Activated T-cell treated with anti-CD3 and anti-CD28 coated beads for 24 hours (primary cell): Measurements from ENCODE around the gene HYOU1.
"Not testable (repeated sequence)": the region's sequence is repeated elsewhere in the genome, so short reads cannot be mapped to it uniquely, and the experiment has no call there.

Experiments
- DNase-seq: peaks from one replicate; pipeline ENCODE4 v3.0.0-alpha.2; 2020; ENCODE audit warnings: low read depth

Gene HYOU1

GRCh38 chr11:119041821-119042514 is 15.0 kb downstream of the HYOU1 start:
- DNase-seq, result no peak

GRCh38 chr11:119039471-119039870 is 17.5 kb downstream of the HYOU1 start:
- DNase-seq, result not testable (repeated sequence)

- DNase-seq, result no peak
These were observed 18.1 kb downstream of the HYOU1 start for GRCh38 chr11:119038884-119039283.

GRCh38 chr11:119034813-119035212 is 22.2 kb downstream of the HYOU1 start:
- no peak for DNase-seq

- DNase-seq, result not testable (repeated sequence)
These were observed 23.6 kb downstream of the HYOU1 start for GRCh38 chr11:119033421-119033820.

- no peak for DNase-seq
These were observed 25.1 kb downstream of the HYOU1 start for GRCh38 chr11:119031912-119032280.

- DNase-seq, result peak; percentile 99
These were observed 26.5 kb downstream of the HYOU1 start, which contains the start of gene SLC37A4 for GRCh38 chr11:119030329-119031047. Gene SLC37A4 (minus strand): TSS chr11:119030877.

GRCh38 chr11:119030029-119030328 is 27.0 kb downstream of the HYOU1 start:
- DNase-seq, result no peak

- peak; percentile 26 for DNase-seq
These were observed 27.5 kb downstream of the HYOU1 start for GRCh38 chr11:119029340-119030028.

- DNase-seq, result no peak
These were observed 28.0 kb downstream of the HYOU1 start for GRCh38 chr11:119029069-119029339.

- no peak for DNase-seq
These were observed 28.5 kb downstream of the HYOU1 start for GRCh38 chr11:119028346-119029068.

GRCh38 chr11:119027561-119028345 is 29.3 kb downstream of the HYOU1 start:
- DNase-seq, result no peak

GRCh38 chr11:119026970-119027369 is 30.0 kb downstream of the HYOU1 start:
- DNase-seq, result no peak

GRCh38 chr11:119025978-119026766 is 30.8 kb downstream of the HYOU1 start:
- DNase-seq, result no peak

- DNase-seq, result no peak
These were observed 31.5 kb downstream of the HYOU1 start for GRCh38 chr11:119025541-119025940.

- no peak for DNase-seq
These were observed 31.9 kb downstream of the HYOU1 start for GRCh38 chr11:119025099-119025473.

GRCh38 chr11:119024430-119025098 is 32.4 kb downstream of the HYOU1 start:
- DNase-seq, result no peak

GRCh38 chr11:119023741-119024140 is 33.3 kb downstream of the HYOU1 start:
- no peak for DNase-seq

GRCh38 chr11:119021631-119022030 is 35.4 kb downstream of the HYOU1 start:
- DNase-seq, result no peak

- no peak for DNase-seq
These were observed 37.0 kb downstream of the HYOU1 start for GRCh38 chr11:119019996-119020395.
